Psoas muscle (tissue), 8 donors: ENCODE results near the gene SEMA4D. TPM values are rescaled to one million over a fixed set of nuclear protein-coding genes. Genes with fewer than 3 reads are reported as not detected.

Experiments used
- ATAC-seq, 4 donors: fragments of 200-7000 bp; cut with Tn5 transposase; one replicate each; pipeline ENCODE4 v1.9.1; 2020; ENCODE audit warnings: moderate library complexity in 3 of 4, mild to moderate bottlenecking in 2 of 4
- DNase-seq, 2 donors: peaks; one replicate each; pipeline ENCODE4 v3.0.0-alpha.2; 2020
- H3K27ac ChIP-seq: fragments of 200-600 bp; one replicate; pipeline ENCODE4 v1.8.0; 2022
- H3K27me3 ChIP-seq, 3 donors: fragments of 200-600 bp in 1 of 3; one replicate each; pipeline versions ENCODE4 v1.6.1 to v1.8.0; 2013 to 2022; ENCODE audit warnings: low read length in 2 of 3, mild to moderate bottlenecking in 2 of 3, moderate library complexity in 1 of 3; ENCODE audit not compliant: insufficient read depth in 3 of 3
- H3K36me3 ChIP-seq, 2 donors: fragments of 200-600 bp in 1 of 2; one replicate each; pipeline versions ENCODE4 v1.6.1 to v1.8.0; 2013 to 2022; ENCODE audit warnings: low read depth in 1 of 2, mild to moderate bottlenecking in 1 of 2, moderate library complexity in 1 of 2; ENCODE audit not compliant: insufficient read depth in 1 of 2
- H3K4me1 ChIP-seq: fragments of 200-600 bp; one replicate; pipeline ENCODE4 v1.8.0; 2022
- H3K4me3 ChIP-seq: fragments of 200-600 bp; one replicate; pipeline ENCODE4 v1.8.0; 2022; ENCODE audit warnings: mild to moderate bottlenecking
- H3K9me3 ChIP-seq: fragments of 200-600 bp; one replicate; pipeline ENCODE4 v1.8.0; 2022
- WGBS, 3 donors: extraction: QIAGEN DNeasy Blood & Tissue Kit; methylation state at CpG; one replicate each; pipeline versions ENCODE4 v1.1.6 to v1.1.7; 2013; 5-methylcytosine and 5-hydroxymethylcytosine counted together
- intact Hi-C, 2 donors: fragments of 100-400 bp; cut with DNase I; formaldehyde crosslinking; loops; one replicate each; pipeline versions ENCODE4 v1.11.0 to v1.14.2; 2022
- polyA plus RNA-seq, 3 donors: library from polyadenylated mRNA; stranded (reverse); fragments of 200-250 nt; gene quantifications; one replicate each; pipeline ENCODE4 v1.2.3, GENCODE V29; 2013
- total RNA-seq, 4 donors: library from RNA; stranded (reverse); fragmentation: NEBNext Ultra II Directional in 2 of 4; extraction: Animal tissue kit (Norgen Biotek cat#: 25700) in 2 of 4; gene quantifications; one replicate each; pipeline versions ENCODE4 v1.2.1 to v1.2.4, GENCODE V29; 2021 to 2023
- TF ChIP-seq, protein P1 (sequence below): fragments of 200-600 bp; IDR thresholded peaks from one replicate; pipeline ENCODE4 v1.8.0; 2022; ENCODE audit warnings: antibody characterized with exemption
- donor health status: healthy with polysubstance abuse.
- donor health status: DM: no; HTN: no; CAD: no; lungs with moderate emphysema.
- donor health status: Bipolar disorder and iron deficiency.
- donor health status: healthy.
- donor health status: DM: yes; HTN: yes; CAD: no.
- donor health status: DM: no; HTN: no; CAD: no.
- donor health status: DM: no; HTN: no; CAD: no.
- donor health status: DM: yes; HTN: yes; CAD: no.

The SEMA4D gene
- total and polyA plus RNA-seq, 7 donors: 9.3 to 111 (median 32.1) TPM

DNA sequence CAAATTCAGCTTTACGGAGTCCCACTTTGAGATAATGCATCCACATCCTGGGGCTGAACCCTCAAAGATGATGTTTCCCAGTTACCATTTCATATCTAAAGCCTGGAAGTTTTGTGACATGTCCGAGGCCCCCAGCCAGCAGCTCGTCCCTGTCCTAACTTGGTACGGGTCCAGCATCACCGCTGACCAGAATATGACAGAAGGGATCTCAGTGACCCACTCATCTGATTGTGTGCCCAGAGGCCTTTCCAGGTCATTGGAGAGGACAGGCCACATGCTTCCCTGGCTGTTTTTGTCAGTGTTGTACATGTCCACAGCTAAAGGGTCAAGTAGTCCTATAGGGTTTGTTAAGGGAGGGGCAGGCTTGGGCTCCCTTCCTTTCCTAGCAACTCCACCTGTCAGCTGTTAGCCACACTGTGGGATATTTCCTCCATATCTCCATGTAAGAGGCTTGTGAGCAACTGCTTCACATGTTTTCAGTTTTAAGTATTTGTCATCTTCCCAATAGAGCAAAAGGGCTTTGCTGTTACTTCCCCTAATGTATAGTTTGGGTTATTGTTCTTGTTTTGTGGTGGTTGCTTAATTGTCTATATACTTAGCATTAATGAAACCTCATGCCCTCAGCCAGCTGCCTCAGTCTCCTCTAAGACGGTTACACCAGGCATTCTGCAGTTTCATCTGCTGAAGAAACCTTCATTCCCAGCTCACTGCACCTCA is 146.2 kb downstream of the SEMA4D start:
- TF ChIP-seq, protein P1, sequence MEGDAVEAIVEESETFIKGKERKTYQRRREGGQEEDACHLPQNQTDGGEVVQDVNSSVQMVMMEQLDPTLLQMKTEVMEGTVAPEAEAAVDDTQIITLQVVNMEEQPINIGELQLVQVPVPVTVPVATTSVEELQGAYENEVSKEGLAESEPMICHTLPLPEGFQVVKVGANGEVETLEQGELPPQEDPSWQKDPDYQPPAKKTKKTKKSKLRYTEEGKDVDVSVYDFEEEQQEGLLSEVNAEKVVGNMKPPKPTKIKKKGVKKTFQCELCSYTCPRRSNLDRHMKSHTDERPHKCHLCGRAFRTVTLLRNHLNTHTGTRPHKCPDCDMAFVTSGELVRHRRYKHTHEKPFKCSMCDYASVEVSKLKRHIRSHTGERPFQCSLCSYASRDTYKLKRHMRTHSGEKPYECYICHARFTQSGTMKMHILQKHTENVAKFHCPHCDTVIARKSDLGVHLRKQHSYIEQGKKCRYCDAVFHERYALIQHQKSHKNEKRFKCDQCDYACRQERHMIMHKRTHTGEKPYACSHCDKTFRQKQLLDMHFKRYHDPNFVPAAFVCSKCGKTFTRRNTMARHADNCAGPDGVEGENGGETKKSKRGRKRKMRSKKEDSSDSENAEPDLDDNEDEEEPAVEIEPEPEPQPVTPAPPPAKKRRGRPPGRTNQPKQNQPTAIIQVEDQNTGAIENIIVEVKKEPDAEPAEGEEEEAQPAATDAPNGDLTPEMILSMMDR: no peak
- ATAC-seq: peak; percentile 77 to 85 (median 80)
- DNase-seq: peak; percentile 32 to 61
- whole genome bisulfite sequencing, 3 donors: 41 to 70% (median 45%) methylated on average over 6 of the region's 6 CpGs
- H3K4me1 ChIP-seq: peaks cover 16% of the 10 kb centered on the region
- H3K4me3 ChIP-seq: no peak overlapping the region
- H3K9me3 ChIP-seq: no peaks in the 10 kb centered on the region
- peaks cover 13 to 99% of the 10 kb centered on the region in 2 donors for H3K36me3 ChIP-seq
- no peaks in the 10 kb centered on the region for H3K27me3 ChIP-seq
- H3K27ac ChIP-seq: peak overlapping the region; percentile 68
- intact Hi-C loops: no loop called here

DNA sequence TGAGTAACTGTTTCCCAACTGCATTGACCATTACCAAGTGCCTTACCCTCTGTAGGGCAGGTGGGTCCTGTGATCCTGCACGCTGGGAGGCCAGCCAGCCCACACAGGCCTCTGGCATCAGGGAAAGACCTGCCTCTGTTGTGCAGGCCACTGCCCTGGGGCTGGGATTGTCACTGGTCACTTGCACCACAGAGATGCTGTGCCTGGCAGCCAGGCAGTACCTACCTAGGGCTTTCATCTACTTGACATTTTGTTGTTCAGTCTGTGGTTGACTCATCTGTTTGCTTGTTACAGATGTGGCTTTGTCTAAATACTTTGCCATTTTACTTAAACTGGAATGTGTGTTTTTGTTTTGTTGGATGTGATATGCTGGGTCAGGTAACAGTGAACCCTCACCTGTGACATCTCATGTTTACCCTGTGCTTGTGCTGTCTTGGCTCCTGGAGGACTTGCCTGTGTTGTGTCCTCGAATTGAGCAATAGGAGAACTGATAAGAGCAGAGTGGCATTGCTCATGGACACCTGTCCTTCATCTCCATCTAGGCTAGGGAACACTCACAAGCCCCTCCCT is 146.8 kb downstream of the SEMA4D start:
- intact Hi-C loops: no loop called here
- peaks cover 16% of the 10 kb centered on the region for H3K4me1 ChIP-seq
- H3K27me3 ChIP-seq: no peaks in the 10 kb centered on the region
- peak overlapping the region; percentile 68 for H3K27ac ChIP-seq
- DNase-seq (peak in 1 of 2 donors; percentile 52), ATAC-seq (peak; percentile 60 to 82 (median 74))
- TF ChIP-seq, protein P1: no peak
- WGBS, 3 donors: 51 to 78% (median 67%) methylated on average over 2 of the region's 2 CpGs
- peaks cover 13 to 99% of the 10 kb centered on the region in 2 donors for H3K36me3 ChIP-seq
- H3K9me3 ChIP-seq: no peaks in the 10 kb centered on the region
- no peak overlapping the region for H3K4me3 ChIP-seq

DNA sequence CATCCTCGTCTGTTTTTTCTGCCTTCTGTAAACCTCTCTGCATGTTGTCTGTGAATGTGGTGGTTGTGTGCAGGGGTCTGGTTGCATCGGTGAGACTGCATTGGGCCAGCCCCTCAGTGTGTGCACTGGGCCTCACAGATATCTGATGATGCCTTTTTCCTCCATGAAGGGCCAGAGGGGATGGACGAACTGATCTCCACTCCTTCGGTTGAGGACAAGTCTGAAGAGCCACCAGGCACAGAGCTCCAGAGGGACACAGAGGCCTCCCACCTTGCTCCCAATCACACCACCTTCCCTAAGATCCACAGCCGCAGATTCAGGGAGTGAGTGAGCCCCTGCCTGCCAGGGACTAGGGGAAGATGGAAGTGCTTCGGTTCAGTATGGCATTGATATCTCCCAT is 148.3 kb downstream of the SEMA4D start:
- Histone ChIP-seq H3K4me1 (peaks cover 16% of the 10 kb centered on the region), H3K4me3 (no peak overlapping the region), H3K27me3 (no peaks in the 10 kb centered on the region), H3K27ac (no peak overlapping the region), H3K36me3 (peaks cover 15 to 99% of the 10 kb centered on the region in 2 donors), H3K9me3 (no peaks in the 10 kb centered on the region)
- intact Hi-C loops: no loop called here
- TF ChIP-seq, protein P1: no peak
- ATAC-seq (no peak), DNase-seq (no peak)
- 91% methylated on average over 6 of the region's 6 CpGs for WGBS, 3 donors

DNA sequence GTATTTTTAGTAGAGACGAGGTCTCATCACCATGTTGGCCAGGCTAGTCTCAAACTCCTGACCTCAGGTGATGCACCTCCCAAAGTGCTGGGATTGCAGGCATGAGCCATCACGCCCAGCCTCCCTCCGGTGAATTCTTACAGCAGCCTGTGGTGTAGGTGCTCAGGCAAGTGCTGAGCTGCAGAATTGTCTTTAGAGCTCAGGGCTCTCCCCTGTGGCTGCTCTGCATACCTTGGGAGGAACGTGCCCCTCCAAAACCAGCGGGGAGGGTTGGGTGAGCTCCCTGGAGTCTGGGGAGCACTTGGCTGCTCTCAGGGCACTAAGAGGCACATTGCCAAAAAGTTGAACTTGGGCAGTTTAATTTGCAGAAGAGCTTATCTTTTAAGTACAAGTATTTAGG is 150.3 kb downstream of the SEMA4D start:
- Histone ChIP-seq H3K27me3 (no peaks in the 10 kb centered on the region), H3K27ac (no peak overlapping the region), H3K4me1 (peaks cover 12% of the 10 kb centered on the region), H3K4me3 (no peak overlapping the region), H3K36me3 (peaks cover 15 to 99% of the 10 kb centered on the region in 2 donors), H3K9me3 (no peaks in the 10 kb centered on the region)
- WGBS, 3 donors: 90 to 94% (median 93%) methylated on average over 5 of the region's 5 CpGs
- TF ChIP-seq, protein P1: no peak
- intact Hi-C loops: no loop called here
- ATAC-seq (no peak), DNase-seq (no peak)
